ENCODE measurements around the gene ARL4A. TPM values are rescaled to one million over a fixed set of nuclear protein-coding genes. Genes with fewer than 3 reads are reported as not detected.
A peak's percentile ranks its signal among the peaks of the same experiment; 100 is the strongest.

ARL4A gene
- total RNA-seq (30.7 and 34.1 TPM in 2 replicates), polyA plus RNA-seq (28.0 and 43.2 TPM in 2 replicates), polyA minus RNA-seq (43.3 and 45.7 TPM in 2 replicates), Bru-seq, nascent RNA (percentile 98 among the genes with signal in this experiment), BruChase-seq, experiment 1, labeled RNA remaining after a 6-hour chase (percentile 71 among the genes with signal in this experiment), BruChase-seq, experiment 2, labeled RNA remaining after a 2-hour chase (percentile 96 among the genes with signal in this experiment)
- polyA plus RNA-seq (2011; cell fraction: cytosol; rRNA removed): 47.0 and 47.2 TPM in 2 replicates
- polyA plus RNA-seq (2011; cell fraction: nucleus; rRNA removed): 36.1 and 43.2 TPM in 2 replicates
- 78.0 and 102 TPM in 2 replicates for polyA plus RNA-seq (2012)
- 16.2 TPM for polyA minus RNA-seq (2011; cell fraction: cytosol; rRNA and poly(A)+ RNA removed)
- polyA minus RNA-seq (2011; cell fraction: nucleus; rRNA and poly(A)+ RNA removed): 58.6 and 65.7 TPM in 2 replicates
- long read RNA-seq, transcript ARL4A-201 (2 exons, 1,147 nt): minor isoform, 25 of 88 reads
- long read RNA-seq, transcript ARL4A-206 (2 exons, 845 nt): major isoform, 28 of 88 reads
- long read RNA-seq, transcript ARL4A-204 (2 exons, 1,144 nt): minor isoform, 23 of 88 reads
- long read RNA-seq, partial matches to known transcripts: 0 of 88 reads
- long read RNA-seq, other reads (novel, unspliced or antisense): 9 of 88 reads

- Histone ChIP-seq H3K4me3 (replicated peaks in 1 of 3; ENCODE audit: insufficient read depth in 1 of 3, low read depth in 1 of 3, low read length in 3 of 3) (peak within 1 kb of the TSS; percentile 81 to 96 (median 93)), H3K36me3 (ENCODE audit: control insufficient read depth in 2 of 2, extremely low read depth in 1 of 2, insufficient read depth in 2 of 2, low read length in 2 of 2) (no peaks in the 10 kb centered on the region), H3K4me2 (ENCODE audit: insufficient read depth, low read length) (peak within 1 kb of the TSS; percentile 89), H3K27me3 (ENCODE audit: control insufficient read depth in 2 of 2, insufficient read depth in 2 of 2, low read length in 2 of 2) (no peaks in the 10 kb centered on the region), H2AFZ (ENCODE audit: low read depth, low read length) (peak within 1 kb of the TSS; percentile 32), H4K20me1 (replicated peaks; ENCODE audit: control insufficient read depth, extremely low read depth, insufficient read depth, low read length) (peaks cover 4% of the 10 kb centered on the region), H3K9ac (replicated peaks; ENCODE audit: extremely low read depth, insufficient read depth, low read length) (peak within 1 kb of the TSS; percentile 92), H3K79me2 (ENCODE audit: control insufficient read depth, insufficient read depth, low read length) (peaks cover 38% of the 10 kb centered on the region), H3K27ac (ENCODE audit: insufficient read depth, low read depth, low read length) (peak within 1 kb of the TSS; percentile 88), H3K9me1 (replicated peaks; ENCODE audit: control insufficient read depth, extremely low read depth, insufficient read depth, low read length) (no peaks in the 10 kb centered on the region), H3K4me1 (ENCODE audit: control insufficient read depth, extremely low read depth, insufficient read depth, low read length) (peaks cover 16% of the 10 kb centered on the region), H3K9me3 (replicated peaks; ENCODE audit: control insufficient read depth, insufficient read depth, low read length) (no peaks in the 10 kb centered on the region)
- BruUV-seq (replicated peaks): no TSS peak
- dilution Hi-C loops (cut with MboI; ENCODE audit: extremely low pct_ligation_motif_present, low sequenced_read_pairs) (no loop called here), intact Hi-C loops (cut with micrococcal nuclease) (loop anchor here (1.0 to 5.0 kb wide), 13 partner anchors 28 to 1234 kb away; no protein-coding TSS in a partner anchor)
- CTCF ChIA-PET: interaction anchor here (0.6 to 12.2 kb wide), 94 partner anchors 9 to 581 kb away, joined by 3 to 219 read pairs (median 4); no protein-coding TSS in a partner anchor
- DNase-seq (ENCODE audit: low read depth, low spot score) (peak; percentile 99), FAIRE-seq (peak; percentile 87)
- TF ChIP-seq POLR2A (IDR thresholded peaks at IDR 0.05; ENCODE audit: low read depth, low read length): peak; percentile 99
- TF ChIP-seq, protein P1, sequence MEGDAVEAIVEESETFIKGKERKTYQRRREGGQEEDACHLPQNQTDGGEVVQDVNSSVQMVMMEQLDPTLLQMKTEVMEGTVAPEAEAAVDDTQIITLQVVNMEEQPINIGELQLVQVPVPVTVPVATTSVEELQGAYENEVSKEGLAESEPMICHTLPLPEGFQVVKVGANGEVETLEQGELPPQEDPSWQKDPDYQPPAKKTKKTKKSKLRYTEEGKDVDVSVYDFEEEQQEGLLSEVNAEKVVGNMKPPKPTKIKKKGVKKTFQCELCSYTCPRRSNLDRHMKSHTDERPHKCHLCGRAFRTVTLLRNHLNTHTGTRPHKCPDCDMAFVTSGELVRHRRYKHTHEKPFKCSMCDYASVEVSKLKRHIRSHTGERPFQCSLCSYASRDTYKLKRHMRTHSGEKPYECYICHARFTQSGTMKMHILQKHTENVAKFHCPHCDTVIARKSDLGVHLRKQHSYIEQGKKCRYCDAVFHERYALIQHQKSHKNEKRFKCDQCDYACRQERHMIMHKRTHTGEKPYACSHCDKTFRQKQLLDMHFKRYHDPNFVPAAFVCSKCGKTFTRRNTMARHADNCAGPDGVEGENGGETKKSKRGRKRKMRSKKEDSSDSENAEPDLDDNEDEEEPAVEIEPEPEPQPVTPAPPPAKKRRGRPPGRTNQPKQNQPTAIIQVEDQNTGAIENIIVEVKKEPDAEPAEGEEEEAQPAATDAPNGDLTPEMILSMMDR (IDR thresholded peaks at IDR 0.05; ENCODE audit: extremely low read depth in 1 of 2, insufficient read depth in 1 of 2, low read depth in 1 of 2, low read length in 2 of 2): peak; percentile 26 to 43
- TF ChIP-seq POLR2AphosphoS5 (IDR thresholded peaks at IDR 0.05; ENCODE audit: insufficient read depth, low read depth, low read length): peak; percentile 86
- no peak for TF ChIP-seq EZH2 (IDR thresholded peaks at IDR 0.05; ENCODE audit: borderline replicate concordance, low read depth, low read length, severe bottlenecking)
- POLR2A ChIA-PET: interaction anchor here (0.6 to 3.0 kb wide), 12 partner anchors 29 to 430 kb away, joined by 3 to 23 read pairs (median 4); no protein-coding TSS in a partner anchor
Measured at GRCh38 chr7:12686891-12687717, at the start of gene ARL4A. ARL4A (plus strand) TSS chr7:12687633; CDS start chr7:12688255, 622 bp downstream.
